SU-DHL-6 (cell line): ENCODE data around the gene TMPRSS4.

Source experiments
- H2AFZ ChIP-seq: fragments of 200-600 bp; sonication (generic); 2 replicates; pipeline ENCODE4 v1.6.1; 2014; ENCODE audit warnings: low read depth, mild to moderate bottlenecking, moderate library complexity, mixed read lengths, antibody characterized with exemption, low read length; ENCODE audit not compliant: severe bottlenecking
- H3F3A ChIP-seq: fragments of 200-600 bp; shearing (Covaris generic); 2 replicates; pipeline ENCODE4 v1.6.0; 2016; ENCODE audit warnings: antibody characterized with exemption, mild to moderate bottlenecking; ENCODE audit not compliant: insufficient read depth
- H3K27ac ChIP-seq: fragments of 200-600 bp; sonication (generic); 2 replicates; pipeline ENCODE4 v1.5.1; 2016; ENCODE audit warnings: low read depth, mild to moderate bottlenecking, low read length, moderate library complexity, mixed read lengths
- H3K27me3 ChIP-seq: fragments of 200-600 bp; sonication (generic), shearing (Covaris generic); 2 replicates; pipeline ENCODE4 v1.6.0; 2014; ENCODE audit warnings: mild to moderate bottlenecking, low read length
- H3K36me3 ChIP-seq: fragments of 200-600 bp; sonication (generic); 2 replicates; pipeline ENCODE4 v1.6.1; 2014; ENCODE audit warnings: mild to moderate bottlenecking, low read length, mixed read lengths
- H3K4me2 ChIP-seq: fragments of 300-600, 200-600 bp; shearing (Covaris generic), sonication (generic); 2 replicates; pipeline ENCODE4 v1.6.0; 2014; ENCODE audit warnings: low read length, low read depth, mild to moderate bottlenecking; ENCODE audit not compliant: poor library complexity, severe bottlenecking
- H3K4me3 ChIP-seq: fragments of 200-600 bp; sonication (generic); 2 replicates; pipeline ENCODE4 v1.5.1; 2014; ENCODE audit warnings: antibody characterized with exemption, low read length, mild to moderate bottlenecking, mixed read lengths; ENCODE audit not compliant: insufficient read depth, poor library complexity, severe bottlenecking
- H3K79me2 ChIP-seq: fragments of 200-600 bp; sonication (generic); 2 replicates; pipeline ENCODE4 v1.6.1; 2014; ENCODE audit warnings: mild to moderate bottlenecking, low read length, moderate library complexity; ENCODE audit not compliant: insufficient read depth
- H3K9ac ChIP-seq: fragments of 200-600 bp; sonication (generic); 2 replicates; pipeline ENCODE4 v1.7.0; 2014; ENCODE audit warnings: mild to moderate bottlenecking, low read length
- H3K9me2 ChIP-seq: fragments of 200-600 bp; sonication (generic); replicated peaks from 2 replicates; pipeline ENCODE4 v1.6.1; 2014; ENCODE audit warnings: low read length; ENCODE audit not compliant: insufficient read depth
- H3K9me3 ChIP-seq: fragments of 200-600 bp; sonication (generic); 2 replicates; pipeline ENCODE4 v1.6.1; 2014; ENCODE audit warnings: low read length, mixed read lengths; ENCODE audit not compliant: insufficient read depth
- H4K20me1 ChIP-seq: fragments of 200-600 bp; sonication (generic); 2 replicates; pipeline ENCODE4 v1.6.1; 2014; ENCODE audit warnings: low read depth, mild to moderate bottlenecking, antibody characterized with exemption, low read length, moderate library complexity, mixed read lengths
- EZH2phosphoT487 ChIP-seq: fragments of 200-600 bp; sonication (generic), shearing (Covaris generic); conservative IDR thresholded peaks from 2 replicates; pipeline ENCODE4 v1.6.1; 2018; ENCODE audit warnings: mild to moderate bottlenecking, antibody characterized with exemption, low read length, moderate library complexity, mixed read lengths
- TF ChIP-seq, protein P1 (sequence below): fragments of 200-600 bp; sonication (generic); IDR thresholded peaks from one replicate; pipeline ENCODE4 v1.5.1; 2017; ENCODE audit warnings: antibody characterized with exemption, mild to moderate bottlenecking, low read length, moderate library complexity; ENCODE audit not compliant: insufficient read depth, poor library complexity, severe bottlenecking

The TMPRSS4 gene

DNA sequence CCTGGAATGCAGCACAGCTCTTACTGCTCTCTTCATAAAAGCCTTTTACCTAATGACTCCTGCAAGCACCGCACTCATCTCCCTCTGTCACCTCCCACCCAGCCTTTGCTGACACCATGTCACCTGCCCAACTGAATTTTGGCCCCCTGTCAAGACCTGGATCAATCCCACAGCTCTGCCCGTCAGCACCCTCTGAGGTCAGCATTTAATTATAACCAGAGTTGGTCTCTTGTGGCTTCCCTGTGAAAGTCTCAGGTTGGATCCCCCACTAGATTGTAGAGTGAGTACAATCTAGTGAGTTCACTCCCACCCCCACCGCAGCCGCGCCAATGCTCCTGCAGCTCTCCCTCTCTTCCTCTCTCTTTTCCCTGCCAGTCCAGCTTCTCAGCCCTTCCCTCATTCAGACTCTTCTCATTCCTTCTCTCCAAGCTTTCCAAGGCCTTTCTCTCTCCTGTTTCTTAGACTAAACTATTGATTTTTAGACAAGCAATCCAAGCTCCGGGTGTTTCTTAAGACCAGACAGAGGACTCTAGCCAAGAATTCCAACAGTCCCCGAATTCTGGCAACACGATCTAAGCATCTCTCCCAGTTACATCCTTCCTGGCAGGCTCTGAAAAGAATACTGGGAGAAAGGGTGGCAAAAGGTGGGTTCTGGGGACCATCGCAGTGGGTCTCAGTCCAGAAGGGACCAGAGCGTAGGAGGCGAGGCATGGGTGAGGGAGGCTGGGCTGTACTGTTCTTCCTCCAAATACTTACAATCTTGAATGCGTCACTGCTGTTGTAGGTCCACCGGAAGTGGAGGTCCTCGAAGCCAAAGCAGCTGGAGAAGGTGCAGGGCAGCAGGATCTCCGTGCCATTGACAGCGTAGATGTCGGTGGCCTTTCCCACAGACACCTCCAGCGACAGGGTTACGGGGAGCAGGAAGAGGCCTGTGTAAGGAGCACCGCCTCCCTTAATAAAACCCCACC lies 67.7 kb downstream of the TMPRSS4 start:
- no peak overlapping the region for H2AFZ ChIP-seq
- no peaks in the 10 kb centered on the region for H3F3A ChIP-seq
- no peaks in the 10 kb centered on the region for H3K9me2 ChIP-seq
- H3K27ac ChIP-seq: no peak overlapping the region
- H3K79me2 ChIP-seq: no peaks in the 10 kb centered on the region
- no peak overlapping the region for H3K4me3 ChIP-seq
- H4K20me1 ChIP-seq: no peaks in the 10 kb centered on the region
- H3K36me3 ChIP-seq: no peaks in the 10 kb centered on the region
- no peaks in the 10 kb centered on the region for H3K9me3 ChIP-seq
- no peaks in the 10 kb centered on the region for H3K27me3 ChIP-seq
- H3K9ac ChIP-seq: no peak overlapping the region
- TF ChIP-seq, protein P1, sequence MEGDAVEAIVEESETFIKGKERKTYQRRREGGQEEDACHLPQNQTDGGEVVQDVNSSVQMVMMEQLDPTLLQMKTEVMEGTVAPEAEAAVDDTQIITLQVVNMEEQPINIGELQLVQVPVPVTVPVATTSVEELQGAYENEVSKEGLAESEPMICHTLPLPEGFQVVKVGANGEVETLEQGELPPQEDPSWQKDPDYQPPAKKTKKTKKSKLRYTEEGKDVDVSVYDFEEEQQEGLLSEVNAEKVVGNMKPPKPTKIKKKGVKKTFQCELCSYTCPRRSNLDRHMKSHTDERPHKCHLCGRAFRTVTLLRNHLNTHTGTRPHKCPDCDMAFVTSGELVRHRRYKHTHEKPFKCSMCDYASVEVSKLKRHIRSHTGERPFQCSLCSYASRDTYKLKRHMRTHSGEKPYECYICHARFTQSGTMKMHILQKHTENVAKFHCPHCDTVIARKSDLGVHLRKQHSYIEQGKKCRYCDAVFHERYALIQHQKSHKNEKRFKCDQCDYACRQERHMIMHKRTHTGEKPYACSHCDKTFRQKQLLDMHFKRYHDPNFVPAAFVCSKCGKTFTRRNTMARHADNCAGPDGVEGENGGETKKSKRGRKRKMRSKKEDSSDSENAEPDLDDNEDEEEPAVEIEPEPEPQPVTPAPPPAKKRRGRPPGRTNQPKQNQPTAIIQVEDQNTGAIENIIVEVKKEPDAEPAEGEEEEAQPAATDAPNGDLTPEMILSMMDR: no peak
- no peak for TF ChIP-seq EZH2phosphoT487
- no peak overlapping the region for H3K4me2 ChIP-seq

DNA sequence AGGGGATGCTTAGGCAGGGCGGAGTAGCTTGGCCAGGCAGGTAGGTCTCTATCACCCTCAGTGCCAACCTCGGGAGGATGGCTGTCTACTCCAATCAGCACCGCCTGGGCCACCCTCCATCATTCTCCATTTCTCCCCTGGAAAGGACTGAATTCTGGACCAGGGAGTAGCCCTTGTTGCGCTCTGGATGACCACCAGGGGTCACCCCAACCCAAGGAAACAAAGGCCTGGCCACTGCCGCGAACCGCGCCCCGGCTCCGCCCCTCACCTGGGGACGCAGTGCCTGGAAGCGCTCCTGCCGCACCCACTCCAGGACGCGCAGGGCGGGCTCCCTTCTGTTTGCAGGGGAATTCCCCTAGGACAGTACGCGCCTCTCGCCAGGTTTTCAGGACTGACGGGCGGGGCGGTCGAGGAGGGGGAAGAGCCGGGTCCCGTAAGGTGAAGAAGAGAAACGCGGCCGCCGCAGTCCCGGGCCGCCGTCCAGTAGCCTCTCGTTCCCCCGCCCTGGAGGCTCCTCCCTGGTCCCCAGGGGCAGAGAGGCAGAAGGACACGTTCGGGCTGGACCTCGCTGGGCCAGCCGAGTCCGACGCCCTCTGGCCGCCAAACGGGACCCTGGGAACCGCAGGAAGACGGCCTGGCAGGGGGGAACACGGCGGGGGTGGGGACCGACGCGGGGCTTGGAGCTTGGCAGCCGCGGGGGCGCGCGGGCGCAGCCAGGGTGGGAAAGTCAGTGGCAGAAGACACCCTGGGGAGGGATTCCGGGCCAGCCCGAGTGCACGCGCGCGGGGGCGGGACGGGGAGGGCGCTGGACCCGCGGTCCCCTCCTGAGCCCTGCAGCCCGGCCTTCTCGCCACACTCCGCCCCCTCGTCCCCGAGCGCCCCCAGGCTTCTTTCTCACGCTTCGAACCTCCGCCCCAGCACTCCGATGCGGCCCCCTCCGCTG lies 68.7 kb downstream of the TMPRSS4 start:
- peak overlapping the region; percentile 72 for H2AFZ ChIP-seq
- no peaks in the 10 kb centered on the region for H3K9me3 ChIP-seq
- H3K9me2 ChIP-seq: no peaks in the 10 kb centered on the region
- H3K4me2 ChIP-seq: peak overlapping the region; percentile 59
- H3K4me3 ChIP-seq: peak overlapping the region; percentile 52
- H3K9ac ChIP-seq: peak overlapping the region; percentile 19; the same call in 1 of the 2 replicates
- H3K27ac ChIP-seq: no peak overlapping the region
- no peaks in the 10 kb centered on the region for H4K20me1 ChIP-seq
- no peaks in the 10 kb centered on the region for H3K36me3 ChIP-seq
- H3K27me3 ChIP-seq: no peaks in the 10 kb centered on the region
- H3K79me2 ChIP-seq: no peaks in the 10 kb centered on the region
- H3F3A ChIP-seq: no peaks in the 10 kb centered on the region
- TF ChIP-seq, protein P1: peak; percentile 80
- no peak for TF ChIP-seq EZH2phosphoT487

DNA sequence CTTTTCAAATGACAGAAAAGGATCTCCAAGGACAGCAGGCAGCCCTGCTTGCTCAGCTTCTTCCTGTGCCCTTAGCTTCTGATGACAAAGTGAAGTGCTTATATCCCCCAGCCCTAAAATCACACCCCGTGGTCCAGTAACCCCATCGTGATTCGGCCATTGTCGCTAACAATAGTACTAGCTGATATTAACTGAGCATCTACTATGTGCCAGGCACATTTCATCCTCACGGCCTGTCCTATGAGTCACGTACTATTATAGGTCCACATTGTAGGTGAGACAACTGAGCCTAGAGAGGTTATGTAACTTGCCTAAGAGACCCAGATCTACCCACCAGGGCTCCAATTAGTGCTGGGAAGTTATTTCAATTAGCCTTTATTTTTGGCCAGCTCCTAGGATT lies 69.7 kb downstream of the TMPRSS4 start:
- Histone ChIP-seq H3K9me2 (no peaks in the 10 kb centered on the region), H3K4me2 (no peak overlapping the region), H3F3A (no peaks in the 10 kb centered on the region), H3K36me3 (no peaks in the 10 kb centered on the region), H4K20me1 (no peaks in the 10 kb centered on the region), H3K9ac (no peak overlapping the region), H3K27me3 (no peaks in the 10 kb centered on the region), H2AFZ (no peak overlapping the region), H3K27ac (no peak overlapping the region), H3K9me3 (no peaks in the 10 kb centered on the region), H3K4me3 (no peak overlapping the region), H3K79me2 (no peaks in the 10 kb centered on the region)
- TF ChIP-seq, protein P1: no peak
- TF ChIP-seq EZH2phosphoT487: no peak
